Activated B cell treated with CpG ODN at 0.5 μM for 24 hours (primary cell): ENCODE results near the gene B3GNT7. TPM values are rescaled to one million over a fixed set of nuclear protein-coding genes. Genes with fewer than 3 reads are reported as not detected.
A peak's percentile ranks its signal among the peaks of the same experiment; 100 is the strongest.

Experiments used
- ATAC-seq: fragments of 200-7000 bp; cut with Tn5 transposase; one replicate; pipeline ENCODE4 v1.10.0; 2021; ENCODE audit warnings: low read depth, mild to moderate bottlenecking, moderate library complexity
- CTCF ChIA-PET: fragments of 350-600 bp; sonication (Branson Sonifier 250); formaldehyde crosslinking; loops from one replicate; lab custom pipeline; 2021; ENCODE audit warnings: antibody characterized with exemption; lab: Charles Lee
- POLR2A ChIA-PET: fragments of 350-600 bp; sonication (Branson Sonifier 250); formaldehyde crosslinking; loops from one replicate; lab custom pipeline; 2021; ENCODE audit warnings: antibody characterized with exemption; lab: Charles Lee
- DNase-seq: peaks from one replicate; pipeline ENCODE4 v3.0.0; 2022
- H3K27ac Mint-ChIP-seq: one replicate; pipeline ENCODE4 v1.8.0; 2020; ENCODE audit warnings: mixed read lengths
- H3K27me3 Mint-ChIP-seq: one replicate; pipeline ENCODE4 v1.8.0; 2021; ENCODE audit warnings: mixed read lengths
- H3K36me3 Mint-ChIP-seq: one replicate; pipeline ENCODE4 v1.8.0; 2021; ENCODE audit warnings: low read depth, mixed read lengths
- H3K4me1 Mint-ChIP-seq: one replicate; pipeline ENCODE4 v1.8.0; 2021; ENCODE audit warnings: mixed read lengths
- H3K4me3 Mint-ChIP-seq: one replicate; pipeline ENCODE4 v1.8.0; 2020; ENCODE audit warnings: mild to moderate bottlenecking, mixed read lengths
- H3K9me3 Mint-ChIP-seq: one replicate; pipeline ENCODE4 v1.8.0; 2020; ENCODE audit warnings: mixed read lengths
- intact Hi-C: fragments of 100-400 bp; cut with micrococcal nuclease; formaldehyde crosslinking; loops from one replicate; pipeline ENCODE4 v1.15.1; 2024
- total RNA-seq: library from RNA; stranded (reverse); gene quantifications from 2 replicates; pipeline ENCODE4 v1.2.3, GENCODE V29; 2022
- TF ChIP-seq, protein P1 (sequence below): fragments of 200-600 bp; IDR thresholded peaks from one replicate; pipeline ENCODE4 v1.8.0; 2022; ENCODE audit warnings: antibody characterized with exemption, mild to moderate bottlenecking

B3GNT7 gene, protein sequence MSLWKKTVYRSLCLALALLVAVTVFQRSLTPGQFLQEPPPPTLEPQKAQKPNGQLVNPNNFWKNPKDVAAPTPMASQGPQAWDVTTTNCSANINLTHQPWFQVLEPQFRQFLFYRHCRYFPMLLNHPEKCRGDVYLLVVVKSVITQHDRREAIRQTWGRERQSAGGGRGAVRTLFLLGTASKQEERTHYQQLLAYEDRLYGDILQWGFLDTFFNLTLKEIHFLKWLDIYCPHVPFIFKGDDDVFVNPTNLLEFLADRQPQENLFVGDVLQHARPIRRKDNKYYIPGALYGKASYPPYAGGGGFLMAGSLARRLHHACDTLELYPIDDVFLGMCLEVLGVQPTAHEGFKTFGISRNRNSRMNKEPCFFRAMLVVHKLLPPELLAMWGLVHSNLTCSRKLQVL
- 23.7 and 24.4 TPM in 2 replicates for total RNA-seq

DNA sequence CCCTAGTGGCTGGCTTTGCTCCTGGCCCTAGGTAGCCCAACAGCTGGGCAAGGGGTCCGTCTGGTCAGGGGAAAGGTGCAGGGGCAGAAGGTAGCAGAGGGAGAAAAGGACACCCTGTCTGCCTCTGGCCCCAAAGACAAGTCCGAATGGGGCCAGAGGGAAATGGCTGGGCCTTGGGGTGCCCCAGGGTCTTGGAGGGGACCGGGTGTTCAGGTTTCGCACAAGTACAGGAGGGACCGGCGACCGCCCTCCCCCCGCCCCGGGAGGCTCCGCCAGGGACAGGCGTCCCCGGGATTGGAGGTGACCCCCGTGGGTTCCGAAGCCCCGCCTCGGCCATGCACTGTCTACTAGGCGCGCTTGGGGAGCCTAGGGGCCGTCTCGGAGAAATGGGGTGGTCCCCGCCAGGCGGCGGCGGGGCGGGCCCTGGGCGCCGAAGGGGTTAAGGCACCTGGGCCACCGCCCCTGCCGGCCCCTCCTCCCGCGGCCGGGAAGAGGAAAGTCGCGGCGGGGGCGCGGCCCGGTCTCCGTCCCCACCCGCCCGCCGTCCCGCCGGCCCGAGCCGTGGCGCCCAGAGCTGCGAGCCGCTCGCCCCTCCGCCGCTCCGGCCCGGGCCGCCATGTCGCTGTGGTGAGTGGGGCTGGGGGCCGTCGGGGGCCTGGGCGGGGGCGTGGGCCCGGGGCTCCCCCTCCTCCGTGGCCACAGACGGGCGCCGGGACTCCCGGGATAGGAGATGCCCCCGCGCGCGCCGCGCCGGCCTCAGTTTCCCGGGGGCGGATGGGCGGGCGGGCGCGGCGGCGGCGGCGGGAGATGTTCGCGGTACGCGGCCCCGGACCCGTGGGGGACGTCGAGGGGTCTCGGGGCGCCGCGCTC lies at the start of gene B3GNT7:
B3GNT7 (plus strand) TSS at position 523 of the 870 bp plus-strand sequence; CDS start at position 617, 94 bp downstream.
- DNase-seq, result peak; percentile 51
- POLR2A ChIA-PET, result interaction anchor here (0.6 to 4.9 kb wide), 15 partner anchors 10 to 1174 kb away, joined by 3 to 50 read pairs (median 9); partner anchors contain the start of gene NCL
- intact Hi-C loops, result loop anchor here (1.0 to 2.0 kb wide), 3 partner anchors 10 to 311 kb away; no protein-coding TSS in a partner anchor
- ATAC-seq, result peak; percentile 5
- peak within 1 kb of the TSS; percentile 100 for H3K27ac Mint-ChIP-seq
- CTCF ChIA-PET, result interaction anchor here (0.9 to 2.7 kb wide), 9 partner anchors 10 to 319 kb away, joined by 3 to 24 read pairs (median 4); no protein-coding TSS in a partner anchor
- peaks cover 67% of the 10 kb centered on the region for H3K4me1 Mint-ChIP-seq
- H3K4me3 Mint-ChIP-seq, result peak within 1 kb of the TSS; percentile 97
- TF ChIP-seq, protein P1, sequence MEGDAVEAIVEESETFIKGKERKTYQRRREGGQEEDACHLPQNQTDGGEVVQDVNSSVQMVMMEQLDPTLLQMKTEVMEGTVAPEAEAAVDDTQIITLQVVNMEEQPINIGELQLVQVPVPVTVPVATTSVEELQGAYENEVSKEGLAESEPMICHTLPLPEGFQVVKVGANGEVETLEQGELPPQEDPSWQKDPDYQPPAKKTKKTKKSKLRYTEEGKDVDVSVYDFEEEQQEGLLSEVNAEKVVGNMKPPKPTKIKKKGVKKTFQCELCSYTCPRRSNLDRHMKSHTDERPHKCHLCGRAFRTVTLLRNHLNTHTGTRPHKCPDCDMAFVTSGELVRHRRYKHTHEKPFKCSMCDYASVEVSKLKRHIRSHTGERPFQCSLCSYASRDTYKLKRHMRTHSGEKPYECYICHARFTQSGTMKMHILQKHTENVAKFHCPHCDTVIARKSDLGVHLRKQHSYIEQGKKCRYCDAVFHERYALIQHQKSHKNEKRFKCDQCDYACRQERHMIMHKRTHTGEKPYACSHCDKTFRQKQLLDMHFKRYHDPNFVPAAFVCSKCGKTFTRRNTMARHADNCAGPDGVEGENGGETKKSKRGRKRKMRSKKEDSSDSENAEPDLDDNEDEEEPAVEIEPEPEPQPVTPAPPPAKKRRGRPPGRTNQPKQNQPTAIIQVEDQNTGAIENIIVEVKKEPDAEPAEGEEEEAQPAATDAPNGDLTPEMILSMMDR, result no peak
- H3K27me3 Mint-ChIP-seq, result no peaks in the 10 kb centered on the region
- no peaks in the 10 kb centered on the region for H3K9me3 Mint-ChIP-seq
- H3K36me3 Mint-ChIP-seq, result peaks cover 56% of the 10 kb centered on the region

DNA sequence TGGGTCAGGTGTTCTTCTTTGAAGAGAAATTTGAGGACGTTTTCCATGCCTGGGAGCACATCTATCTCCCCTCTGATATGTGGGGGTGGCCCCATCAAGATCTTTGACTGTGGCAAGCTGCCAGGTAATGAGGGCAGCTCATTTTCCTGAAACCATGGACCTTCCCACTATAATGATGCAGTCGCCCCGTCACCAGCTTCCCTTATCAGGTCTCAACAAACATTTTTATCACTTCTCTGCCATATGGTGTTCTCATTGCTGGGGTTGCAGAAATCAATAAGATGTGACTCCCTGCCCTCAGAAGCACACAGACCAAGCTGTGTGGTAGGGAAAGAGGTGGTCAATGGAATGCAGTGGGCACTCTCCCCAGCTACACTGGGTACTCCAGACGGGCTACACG lies 48.4 kb upstream of the B3GNT7 start:
- no peak for ATAC-seq
- TF ChIP-seq, protein P1, result no peak
- no peaks in the 10 kb centered on the region for H3K4me1 Mint-ChIP-seq
- CTCF ChIA-PET, result no interaction called here
- POLR2A ChIA-PET, result no interaction called here
- no peak overlapping the region for H3K27ac Mint-ChIP-seq
- intact Hi-C loops, result no loop called here
- H3K9me3 Mint-ChIP-seq, result no peaks in the 10 kb centered on the region
- no peak overlapping the region for H3K4me3 Mint-ChIP-seq
- DNase-seq, result no peak
- H3K27me3 Mint-ChIP-seq, result no peaks in the 10 kb centered on the region
- H3K36me3 Mint-ChIP-seq, result no peaks in the 10 kb centered on the region

DNA sequence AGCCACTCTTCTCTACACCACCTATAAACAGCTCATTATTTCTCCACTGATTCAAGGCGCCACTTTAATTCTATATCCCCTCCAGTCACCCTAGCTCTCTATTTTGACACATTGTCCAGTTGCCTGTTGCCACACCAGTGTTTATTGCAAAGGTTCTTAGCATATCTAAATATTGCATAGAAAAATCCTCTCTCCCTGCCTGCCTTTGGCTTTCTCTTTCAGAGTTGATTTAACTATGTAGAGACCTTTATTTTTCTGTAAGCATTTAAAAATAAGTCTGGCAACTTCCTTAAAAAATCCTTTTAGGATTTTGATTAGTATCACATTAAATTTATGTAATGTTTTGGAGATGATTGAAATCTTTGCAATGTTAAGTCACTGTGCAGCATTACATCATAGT lies 47.9 kb upstream of the B3GNT7 start:
- H3K4me1 Mint-ChIP-seq, result no peaks in the 10 kb centered on the region
- intact Hi-C loops, result no loop called here
- no peaks in the 10 kb centered on the region for H3K36me3 Mint-ChIP-seq
- ChIA-PET CTCF (no interaction called here), POLR2A (no interaction called here)
- ATAC-seq (no peak), DNase-seq (no peak)
- no peak overlapping the region for H3K27ac Mint-ChIP-seq
- no peak overlapping the region for H3K4me3 Mint-ChIP-seq
- TF ChIP-seq, protein P1, result no peak
- no peaks in the 10 kb centered on the region for H3K27me3 Mint-ChIP-seq
- H3K9me3 Mint-ChIP-seq, result no peaks in the 10 kb centered on the region

DNA sequence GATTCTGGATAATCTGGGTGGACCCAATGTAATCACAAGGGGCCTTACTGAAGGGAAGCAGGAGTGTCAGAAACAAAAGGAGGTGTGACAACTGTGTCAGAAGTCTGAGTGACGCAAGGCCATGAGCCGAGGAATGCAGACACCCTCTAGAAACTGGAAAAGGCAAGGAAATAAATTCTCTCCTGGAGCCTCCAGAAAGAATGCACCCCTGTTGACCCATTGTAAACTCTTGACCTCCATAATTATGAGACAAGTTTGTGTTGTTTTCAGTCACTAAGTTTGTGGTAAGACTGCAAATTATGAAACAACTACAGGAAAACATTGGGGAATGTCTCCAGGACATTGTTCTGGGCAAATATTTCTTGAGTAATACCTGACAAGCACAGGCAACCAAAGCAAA lies 47.3 kb upstream of the B3GNT7 start:
- H3K4me3 Mint-ChIP-seq, result no peak overlapping the region
- POLR2A ChIA-PET, result no interaction called here
- no peaks in the 10 kb centered on the region for H3K27me3 Mint-ChIP-seq
- no peaks in the 10 kb centered on the region for H3K9me3 Mint-ChIP-seq
- DNase-seq (no peak), ATAC-seq (no peak)
- TF ChIP-seq, protein P1, result no peak
- H3K4me1 Mint-ChIP-seq, result no peaks in the 10 kb centered on the region
- CTCF ChIA-PET, result no interaction called here
- intact Hi-C loops, result no loop called here
- H3K27ac Mint-ChIP-seq, result no peak overlapping the region
- H3K36me3 Mint-ChIP-seq, result no peaks in the 10 kb centered on the region
